ENCODE results near the gene MKLN1.

The MKLN1 gene

GRCh38 chr7:131471250-131472004 is 143.8 kb downstream of the MKLN1 start:
- no peak for DNase-seq

DNA sequence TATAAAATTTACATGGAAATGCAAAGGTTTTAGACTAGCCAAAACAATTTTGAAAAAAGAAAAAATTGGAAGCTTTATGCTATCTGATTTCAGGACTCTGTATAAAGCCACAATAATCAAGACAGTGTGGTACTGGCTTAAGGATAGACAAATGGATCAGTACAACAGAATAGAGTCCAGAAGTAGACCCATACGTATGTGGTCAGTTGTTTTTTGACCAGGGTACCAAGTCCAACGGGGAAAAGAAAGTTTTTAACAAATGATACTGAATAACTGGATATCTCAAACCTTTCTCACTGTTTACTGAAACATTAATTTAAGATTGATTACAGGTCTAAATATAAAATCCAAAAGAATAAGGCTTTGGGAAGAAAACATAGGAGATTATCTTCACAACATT is 149.1 kb downstream of the MKLN1 start:
- no peak for DNase-seq

- DNase-seq = no peak
Measured at GRCh38 chr7:131480384-131481315, 153.0 kb downstream of the MKLN1 start.

- DNase-seq = no peak
Measured at GRCh38 chr7:131482800-131483199, 155.1 kb downstream of the MKLN1 start.

DNA sequence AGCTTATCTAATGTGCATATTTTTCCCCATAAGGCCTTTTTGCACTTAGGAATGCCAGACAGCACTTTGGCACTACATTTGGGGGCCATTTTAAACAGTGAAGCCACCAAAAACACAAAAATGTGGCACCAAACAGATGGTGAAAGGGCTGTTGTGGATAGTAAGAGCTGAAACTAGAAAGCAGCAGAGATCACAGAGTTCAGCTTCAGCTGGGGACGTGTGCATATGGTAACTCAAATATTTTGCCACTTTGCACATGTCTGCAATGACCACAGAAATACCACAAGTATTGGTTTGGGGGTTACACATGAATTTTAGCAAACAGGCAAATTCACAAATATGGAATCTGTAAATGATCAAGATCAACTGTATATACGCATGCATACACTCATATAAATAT is 155.9 kb downstream of the MKLN1 start:
- DNase-seq = no peak

- no peak for DNase-seq
Measured at GRCh38 chr7:131486346-131486745, 158.7 kb downstream of the MKLN1 start.

GRCh38 chr7:131487217-131487616 is 159.5 kb downstream of the MKLN1 start:
- no peak for DNase-seq

GRCh38 chr7:131488361-131488760 is 160.7 kb downstream of the MKLN1 start:
- DNase-seq = no peak

DNA sequence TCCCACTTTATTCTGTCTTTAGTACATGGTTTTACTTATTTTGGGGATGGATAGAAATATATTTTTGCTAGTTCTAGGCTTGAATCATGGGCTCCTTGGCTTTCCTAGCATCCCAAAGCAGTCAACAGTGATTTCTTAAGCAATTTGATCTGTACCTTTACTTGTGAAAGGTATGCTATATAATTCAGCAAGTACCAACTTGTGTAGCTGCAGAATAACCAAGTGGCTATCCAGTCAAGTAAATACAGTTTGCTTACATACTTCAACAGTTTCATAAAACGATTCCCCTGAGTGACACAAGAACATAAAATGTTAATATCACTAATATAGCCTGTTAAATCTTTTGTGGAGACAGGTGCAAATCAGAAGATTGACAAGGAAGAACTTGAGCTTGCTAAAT is 161.5 kb downstream of the MKLN1 start:
- no peak for DNase-seq

DNA sequence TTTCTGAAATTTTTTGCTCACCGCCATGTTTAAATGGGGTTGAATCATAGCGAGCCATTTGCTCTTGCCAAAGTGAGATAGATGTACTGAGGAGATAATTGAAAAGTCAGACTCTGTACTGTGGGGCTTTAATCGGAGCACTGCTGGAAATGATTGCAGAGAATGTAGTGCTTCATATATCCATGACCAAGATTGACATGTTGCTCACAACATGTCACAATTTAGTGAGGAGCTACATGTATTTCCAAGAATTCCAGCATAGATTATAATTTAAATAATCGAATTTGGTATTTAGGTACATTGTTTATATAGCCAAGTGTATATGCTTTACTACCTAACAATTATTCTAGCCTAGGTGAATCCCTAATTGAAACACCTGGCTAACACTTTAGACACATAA is 162.2 kb downstream of the MKLN1 start:
- DNase-seq = no peak

DNA sequence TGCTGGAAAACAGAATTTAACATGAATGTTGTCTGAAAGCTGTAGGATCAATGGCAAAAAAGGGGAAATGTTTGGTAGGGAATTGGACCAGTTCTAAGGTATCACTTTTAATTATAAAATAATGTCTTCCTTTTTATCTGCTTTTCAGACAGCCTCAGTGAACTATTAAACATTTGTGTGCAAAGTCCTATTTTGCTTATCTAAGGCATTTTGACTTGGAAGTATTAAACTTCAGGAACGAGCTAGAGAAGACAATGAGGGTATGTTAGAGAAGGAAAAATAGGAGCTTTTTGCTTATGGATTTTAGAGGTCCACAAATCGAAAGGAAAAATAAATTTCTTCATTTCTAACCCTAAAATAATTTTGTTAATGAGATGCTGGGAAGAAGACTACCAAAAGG is 165.4 kb downstream of the MKLN1 start:
- no peak for DNase-seq

GRCh38 chr7:131493581-131493980 is 165.9 kb downstream of the MKLN1 start:
- DNase-seq = peak; percentile 32

GRCh38 chr7:131494182-131494581 is 166.5 kb downstream of the MKLN1 start:
- DNase-seq = no peak

GRCh38 chr7:131495669-131496498 is 168.2 kb downstream of the MKLN1 start:
- no peak for DNase-seq

GRCh38 chr7:131497454-131497853 is 169.8 kb downstream of the MKLN1 start:
- no peak for DNase-seq

GRCh38 chr7:131498237-131498885 is 170.7 kb downstream of the MKLN1 start:
- DNase-seq = no peak

- DNase-seq = no peak
Measured at GRCh38 chr7:131499801-131500200, 172.1 kb downstream of the MKLN1 start.

DNA sequence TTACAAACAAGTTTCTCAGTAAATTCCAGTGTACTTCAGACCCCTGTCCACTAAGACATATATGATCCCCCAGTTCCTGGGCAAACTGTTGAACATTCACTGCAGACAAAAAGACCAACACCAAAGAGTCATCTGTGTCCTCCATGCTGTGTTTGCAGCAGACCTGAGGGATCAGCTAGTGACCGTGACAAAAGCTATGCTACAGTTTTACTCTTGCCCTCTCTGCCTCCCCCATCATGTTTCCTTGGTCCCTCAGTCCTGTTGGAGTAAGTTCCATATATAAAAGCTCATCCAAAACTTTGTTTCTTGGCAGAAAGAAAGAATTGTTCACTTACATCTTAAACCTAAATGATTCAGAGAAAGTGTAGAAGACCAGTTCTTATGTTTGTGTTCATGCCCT is 172.7 kb downstream of the MKLN1 start:
- DNase-seq = no peak

GRCh38 chr7:131501422-131501821 is 173.7 kb downstream of the MKLN1 start:
- no peak for DNase-seq

DNA sequence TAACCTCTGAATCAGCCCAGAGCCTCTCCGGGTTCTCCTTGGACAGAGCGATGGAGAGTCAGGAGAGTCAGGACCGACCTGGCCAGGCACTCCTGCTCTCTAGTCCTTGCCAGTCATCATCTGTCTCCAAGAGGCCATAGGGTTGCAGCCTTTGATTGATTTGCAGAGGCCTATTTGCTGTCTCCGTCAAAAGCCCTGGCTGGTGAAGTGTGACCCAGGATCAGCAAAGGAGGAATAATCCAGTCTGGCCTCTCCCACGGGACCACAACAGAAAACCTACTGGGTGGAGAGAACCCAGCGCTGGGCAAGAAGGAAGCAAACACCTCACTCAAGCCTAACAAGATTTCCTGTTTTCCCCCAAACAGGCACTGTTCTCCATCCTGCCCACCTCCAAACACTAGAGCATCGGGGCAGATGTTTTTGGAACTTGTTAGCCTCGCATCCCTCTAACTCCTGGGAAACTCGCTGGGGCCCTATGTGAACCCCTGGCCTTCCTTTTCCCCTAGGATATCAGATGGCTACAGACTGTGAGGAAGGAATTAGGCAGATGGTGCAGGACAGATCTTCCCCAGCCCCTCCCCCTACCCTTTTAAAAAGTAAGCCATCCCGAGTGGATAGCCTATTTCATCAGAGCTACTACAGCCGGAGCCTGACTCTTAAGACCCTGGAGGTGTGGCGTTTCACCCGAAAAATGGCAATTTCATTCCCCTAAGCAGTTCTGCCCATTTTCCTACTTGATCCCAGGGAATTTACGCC is 174.4 kb downstream of the MKLN1 start:
- no peak for DNase-seq

DNA sequence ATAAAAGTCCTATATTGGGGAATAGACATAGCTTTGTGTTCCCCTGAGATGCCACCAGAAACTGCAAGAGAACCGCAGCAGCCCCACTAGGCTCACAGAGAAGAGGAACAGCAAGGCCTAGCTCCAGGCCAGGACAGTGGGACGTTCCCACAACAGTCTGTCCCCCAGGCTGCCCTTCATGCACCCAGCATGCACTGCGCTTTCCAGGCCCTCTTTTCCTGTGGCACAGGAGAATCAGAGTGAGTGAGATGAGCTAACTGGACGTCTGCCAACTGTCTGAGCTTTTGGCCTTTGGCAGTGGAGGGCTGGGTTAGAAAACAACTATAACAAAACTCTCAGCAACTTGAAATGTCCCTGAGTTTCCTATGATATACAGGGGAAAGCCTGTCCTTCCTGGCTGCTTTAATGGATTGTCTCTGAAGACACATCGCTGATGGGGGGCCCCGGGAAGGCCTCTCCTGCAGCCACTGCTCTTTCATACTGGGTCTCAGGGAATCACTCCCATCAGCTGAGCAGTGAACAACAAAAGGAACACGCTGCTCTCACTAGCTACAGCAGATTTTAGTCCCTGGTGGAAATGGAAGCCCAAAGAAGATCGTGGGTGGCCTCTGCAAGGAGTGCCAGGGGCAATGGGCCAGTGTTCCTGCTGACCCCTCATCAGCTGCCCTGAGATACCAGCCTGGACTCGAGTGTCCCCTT is 175.3 kb downstream of the MKLN1 start:
- DNase-seq = no peak

Measured in retina (tissue), 1 donor.